Loucy (cell line): Measurements from ENCODE around the gene ARHGAP6.

ENCODE experiments used
- CTCF ChIP-seq: fragments of 200-600 bp; sonication (generic); conservative IDR thresholded peaks from 2 replicates; pipeline ENCODE4 v1.5.1; 2014; ENCODE audit warnings: mild to moderate bottlenecking, antibody characterized with exemption, low read length
- EZH2phosphoT487 ChIP-seq: fragments of 200-600 bp; IDR thresholded peaks from 2 replicates; pipeline ENCODE4 v1.6.1; 2018; ENCODE audit warnings: antibody characterized with exemption, mild to moderate bottlenecking, moderate library complexity, borderline replicate concordance

GRCh38 chrX:11197671-11198070, 468.0 kb downstream of the ARHGAP6 start:
- no peak for TF ChIP-seq EZH2phosphoT487
- no peak for TF ChIP-seq CTCF
